GM21360 (cell line): Measurements from ENCODE around the gene CATSPERD.
"Not testable (repeated sequence)": the region's sequence is repeated elsewhere in the genome, so short reads cannot be mapped to it uniquely, and the experiment has no call there.

Experiments
- ATAC-seq: cut with Tn5 transposase; IDR thresholded peaks from one replicate; pipeline ENCODE4 v1.9.1; 2021; ENCODE audit warnings: mild to moderate bottlenecking, moderate library complexity; ENCODE audit not compliant: unreplicated experiment

Gene CATSPERD

GRCh38 chr19:5686326-5686646, 34.2 kb upstream of the CATSPERD start:
- ATAC-seq: peak; percentile 1

GRCh38 chr19:5686647-5687359, 33.6 kb upstream of the CATSPERD start:
- peak; percentile 44 for ATAC-seq

DNA sequence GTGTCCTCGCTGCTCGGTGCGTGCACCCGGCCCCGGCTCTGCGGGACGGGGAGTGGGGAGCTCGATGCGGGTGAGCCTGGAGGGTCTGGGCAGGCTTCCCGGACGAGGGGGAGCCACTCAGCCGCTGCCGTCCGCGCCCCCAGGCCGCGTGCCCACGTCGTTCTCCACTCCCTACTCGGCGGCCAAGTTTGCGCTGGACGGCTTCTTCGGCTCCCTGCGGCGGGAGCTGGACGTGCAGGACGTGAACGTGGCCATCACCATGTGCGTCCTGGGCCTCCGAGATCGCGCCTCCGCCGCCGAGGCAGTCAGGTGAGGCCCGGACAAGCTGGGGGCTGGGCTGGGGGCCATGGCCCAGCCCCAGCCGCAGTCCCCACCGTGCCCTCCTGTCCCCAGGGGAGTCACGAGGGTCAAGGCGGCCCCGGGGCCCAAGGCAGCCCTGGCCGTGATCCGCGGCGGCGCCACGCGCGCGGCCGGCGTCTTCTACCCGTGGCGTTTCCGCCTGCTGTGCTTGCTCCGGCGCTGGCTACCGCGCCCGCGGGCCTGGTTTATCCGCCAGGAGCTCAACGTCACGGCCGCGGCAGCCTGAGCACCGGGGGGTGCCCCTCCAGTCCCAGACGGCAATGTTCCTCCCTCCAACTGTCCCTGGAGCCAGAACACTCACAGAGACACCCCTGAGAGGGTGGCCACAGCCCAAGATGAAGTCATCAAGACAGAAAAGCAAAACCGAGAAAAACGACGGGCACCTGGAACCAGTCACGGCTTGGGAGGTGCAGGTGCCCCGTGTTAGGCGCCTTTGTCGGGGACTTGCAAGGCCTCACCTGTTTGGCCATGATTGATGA, 32.9 kb upstream of the CATSPERD start:
- ATAC-seq: no peak

- not testable (repeated sequence) for ATAC-seq
These were observed 32.1 kb upstream of the CATSPERD start for GRCh38 chr19:5688262-5688881.

DNA sequence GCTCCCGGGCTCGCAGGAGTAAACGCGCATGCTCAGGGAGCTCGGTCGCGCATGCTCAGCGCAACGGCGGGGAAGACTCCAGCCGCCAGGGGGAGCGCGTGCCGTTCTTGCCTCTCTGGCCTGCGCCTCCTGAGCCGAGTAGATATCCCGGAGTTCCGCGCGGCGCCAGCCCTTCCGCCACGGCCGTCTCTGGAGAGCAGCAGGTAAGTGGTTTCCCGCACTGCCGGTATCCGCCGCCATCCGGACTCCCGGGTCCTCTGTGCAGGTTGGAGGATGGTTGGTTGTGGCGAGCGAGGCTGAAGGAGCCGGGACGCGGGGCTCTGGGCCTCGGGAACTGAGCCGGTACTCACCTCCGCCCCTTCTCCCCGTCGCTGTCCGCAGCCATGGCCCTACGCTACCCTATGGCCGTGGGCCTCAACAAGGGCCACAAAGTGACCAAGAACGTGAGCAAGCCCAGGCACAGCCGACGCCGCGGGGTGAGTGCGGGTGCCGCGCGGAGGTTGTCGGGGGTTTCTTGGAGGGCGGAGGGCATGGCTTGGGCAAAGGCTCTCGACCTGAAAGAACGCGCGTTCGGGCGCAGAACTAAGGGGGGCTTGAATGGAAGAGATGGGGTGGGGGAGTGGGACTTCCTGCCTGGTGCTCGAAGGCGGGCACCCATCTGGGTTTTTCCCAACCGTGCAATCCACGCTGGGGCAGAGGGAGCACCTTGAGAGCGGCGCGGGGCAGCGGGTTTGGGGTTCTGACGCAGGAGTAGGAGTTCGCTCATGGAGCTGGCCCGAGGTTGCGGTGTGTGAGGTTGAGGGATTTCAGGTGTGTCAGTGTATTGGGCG, 30.1 kb upstream of the CATSPERD start, which contains the start of gene RPL36:
RPL36 (plus strand) TSS at position 171 of the 830 bp plus-strand sequence; CDS start at position 384, 213 bp downstream.
- peak; percentile 35 for ATAC-seq

DNA sequence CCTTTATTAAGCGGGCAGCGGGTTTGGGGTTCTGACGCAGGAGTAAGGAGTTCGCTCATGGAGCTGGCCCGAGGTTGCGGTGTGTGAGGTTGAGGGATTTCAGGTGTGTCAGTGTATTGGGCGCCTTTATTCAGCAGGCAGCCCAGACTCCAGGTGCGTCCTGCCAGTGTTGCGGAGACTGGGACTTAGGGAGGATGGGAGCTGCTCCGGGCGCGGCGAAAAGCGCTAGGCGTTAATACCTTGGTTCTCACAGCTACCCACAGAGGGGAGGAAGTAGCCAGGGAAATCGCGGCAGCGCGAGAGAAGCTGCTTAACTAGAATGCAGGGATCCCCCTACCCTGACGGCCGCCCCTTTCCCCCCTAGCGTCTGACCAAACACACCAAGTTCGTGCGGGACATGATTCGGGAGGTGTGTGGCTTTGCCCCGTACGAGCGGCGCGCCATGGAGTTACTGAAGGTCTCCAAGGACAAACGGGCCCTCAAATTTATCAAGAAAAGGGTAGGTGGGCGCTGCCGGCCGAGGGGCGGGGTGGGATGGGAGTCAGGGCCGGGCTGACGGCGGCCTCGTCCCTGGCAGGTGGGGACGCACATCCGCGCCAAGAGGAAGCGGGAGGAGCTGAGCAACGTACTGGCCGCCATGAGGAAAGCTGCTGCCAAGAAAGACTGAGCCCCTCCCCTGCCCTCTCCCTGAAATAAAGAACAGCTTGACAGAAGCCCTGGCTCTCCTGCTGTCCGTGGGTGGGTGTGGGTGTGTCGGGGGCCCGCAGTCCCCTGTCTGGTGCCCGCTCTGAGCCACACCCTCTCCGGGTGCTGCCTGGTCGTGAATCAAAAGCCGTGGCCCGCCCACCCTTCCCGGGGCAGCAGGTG, 29.2 kb upstream of the CATSPERD start:
- no peak for ATAC-seq

DNA sequence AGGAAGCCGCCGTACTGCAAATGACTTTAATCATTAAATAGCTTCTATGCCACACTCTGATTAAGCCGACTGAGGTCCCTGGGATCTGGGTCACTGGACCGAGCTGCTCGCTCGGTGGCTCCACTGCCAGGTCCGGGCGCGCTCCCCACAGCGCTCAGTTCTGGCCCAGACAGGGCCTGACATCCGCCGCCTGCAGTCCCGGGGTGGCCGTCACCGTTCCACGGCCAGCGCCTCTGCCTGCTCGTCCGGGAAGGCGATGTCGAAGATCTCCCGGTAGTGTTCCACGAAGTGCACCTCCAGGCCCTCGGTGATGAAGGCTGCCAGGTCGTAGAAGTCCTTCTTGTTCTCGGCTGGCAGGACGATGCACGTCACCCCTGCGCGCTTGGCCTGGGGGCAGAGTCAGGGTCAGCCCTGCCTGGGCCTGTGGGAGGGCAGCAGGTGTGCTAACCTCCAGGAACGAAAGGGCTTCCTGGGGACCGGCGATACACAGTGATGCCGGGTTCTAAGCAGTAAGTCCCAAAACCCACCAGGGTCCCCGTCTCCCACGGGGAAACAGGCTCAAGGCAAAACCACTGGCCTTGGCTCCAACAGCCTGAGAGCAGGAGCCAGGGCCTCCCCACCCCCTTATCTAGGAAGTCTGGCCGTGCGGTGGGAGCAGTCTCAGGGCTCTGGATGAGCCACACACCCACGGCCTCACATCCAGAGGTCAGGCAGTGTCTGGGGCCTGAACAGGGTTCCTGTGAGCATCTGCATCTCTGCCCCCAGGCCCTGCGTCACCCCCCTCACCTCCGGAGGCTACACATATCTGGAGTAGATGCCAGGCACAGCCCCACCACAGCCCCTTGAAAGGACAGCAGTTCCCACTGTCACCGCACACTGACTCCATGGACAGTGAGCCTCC, 28.4 kb upstream of the CATSPERD start:
- no peak for ATAC-seq

- no peak for ATAC-seq
These were observed 27.7 kb upstream of the CATSPERD start for GRCh38 chr19:5692723-5693194.

DNA sequence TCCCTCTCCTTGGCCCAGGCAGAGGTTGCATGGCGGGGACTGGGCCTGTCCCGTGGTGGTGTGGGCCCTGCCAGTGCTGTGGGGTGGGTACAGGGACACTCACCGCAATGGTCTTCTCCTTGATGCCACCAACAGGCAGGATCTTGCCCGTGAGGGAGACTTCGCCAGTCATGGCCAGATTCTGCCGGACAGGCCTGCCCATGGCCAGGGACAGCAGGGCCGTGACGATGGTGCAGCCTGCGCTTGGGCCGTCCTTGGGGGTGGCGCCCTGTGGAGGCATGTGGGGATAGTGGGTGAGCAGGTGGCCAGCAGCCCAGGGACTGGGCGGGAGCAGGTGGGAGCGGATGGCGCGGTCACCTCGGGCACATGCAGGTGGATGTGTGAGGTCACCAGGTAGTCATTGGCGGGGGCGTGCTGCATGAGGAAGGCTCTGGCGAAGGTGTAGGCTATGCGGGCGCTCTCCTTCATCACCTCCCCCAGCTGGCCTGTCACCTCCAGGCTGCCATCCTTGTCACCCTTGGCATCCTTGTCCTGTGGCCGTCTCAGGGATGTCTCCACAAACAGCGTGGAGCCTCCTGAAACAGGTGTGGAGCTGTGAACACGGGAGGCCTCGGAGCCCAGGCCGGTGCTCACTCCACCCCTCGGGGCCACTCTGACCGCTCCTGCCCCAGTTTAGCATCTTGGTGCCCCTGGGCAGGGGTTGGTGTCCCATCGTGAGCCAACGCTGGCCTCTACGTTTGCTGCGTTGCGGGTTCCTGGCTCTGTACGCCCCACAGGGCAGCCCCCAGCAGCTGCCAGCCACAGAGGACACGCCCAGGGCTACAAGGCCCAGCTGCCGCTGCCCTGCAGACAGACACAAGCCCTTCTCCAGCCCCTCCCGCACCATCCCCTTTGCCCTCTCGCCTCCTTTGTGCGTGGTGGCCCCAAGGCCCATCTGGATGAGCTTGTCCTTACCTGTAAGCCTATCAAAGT, 27.0 kb upstream of the CATSPERD start:
- ATAC-seq: no peak

DNA sequence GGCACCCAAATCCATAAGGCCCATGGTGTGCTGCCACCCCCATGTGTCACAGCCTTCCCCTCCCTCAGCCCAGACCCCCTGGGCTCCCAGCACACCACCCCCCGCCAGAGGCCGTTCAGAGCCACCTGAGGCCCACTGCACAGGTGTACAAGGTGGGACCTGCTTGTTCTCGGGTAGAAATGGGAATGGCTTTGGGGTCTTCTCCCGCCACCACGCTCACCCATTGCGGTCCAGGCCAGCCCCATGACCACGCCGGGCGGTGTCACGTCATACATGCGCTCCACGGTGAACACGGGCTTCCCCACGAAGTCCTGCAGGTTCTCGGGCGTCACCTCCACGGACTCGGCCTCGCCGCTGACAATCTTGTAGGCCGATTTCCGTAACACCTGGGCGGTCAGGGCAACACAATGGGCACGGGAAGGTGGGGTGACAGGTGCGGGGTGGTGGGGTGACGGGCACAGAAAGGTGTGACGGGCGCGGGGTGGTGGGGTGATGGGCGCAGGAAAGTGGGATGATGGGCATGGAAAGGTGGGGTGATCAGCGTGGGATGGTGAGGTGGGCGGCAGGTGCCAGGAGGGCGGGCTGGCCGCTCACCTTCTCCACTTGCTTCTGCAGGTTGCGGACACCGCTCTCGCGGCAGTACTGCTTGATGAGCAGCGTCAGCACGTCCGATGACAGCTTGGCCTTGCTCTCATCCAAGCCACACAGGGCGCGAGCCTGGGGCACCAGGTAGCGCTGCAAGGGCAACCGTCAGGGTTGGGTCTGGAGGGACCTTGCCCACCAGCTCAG, 26.1 kb upstream of the CATSPERD start:
- ATAC-seq: no peak

DNA sequence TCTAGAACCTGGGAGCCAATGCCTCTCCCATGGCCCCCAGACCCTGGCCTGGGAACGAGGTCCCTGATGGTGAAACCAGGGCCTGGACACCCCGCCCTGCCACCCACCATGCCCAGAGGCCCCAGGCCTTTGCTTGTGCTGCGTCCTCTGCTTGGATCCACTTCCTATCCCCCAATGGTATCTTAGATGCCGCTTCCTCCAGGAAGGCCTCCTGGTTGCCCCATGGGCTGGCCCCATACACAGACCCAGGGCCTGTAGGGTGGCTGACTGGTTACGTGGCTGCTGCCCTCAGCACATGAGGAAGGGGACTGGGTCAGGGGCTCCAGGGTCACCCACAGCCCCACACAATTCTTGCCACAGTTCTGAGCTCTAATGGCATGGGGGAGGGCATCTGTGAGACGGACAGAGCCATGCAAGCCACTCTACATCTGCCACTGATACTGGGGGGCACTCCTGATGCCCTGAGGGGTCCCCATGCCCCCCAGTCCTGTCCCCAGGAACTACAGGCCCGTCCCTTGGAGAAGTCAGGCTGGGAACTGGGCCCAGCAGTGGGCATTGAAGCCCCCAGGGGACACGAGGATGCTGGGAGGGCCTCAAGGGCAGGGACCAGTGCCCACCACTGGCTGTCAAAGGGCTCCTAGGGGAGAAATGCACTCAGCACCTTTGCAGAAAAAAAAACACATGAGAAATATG, 25.3 kb upstream of the CATSPERD start:
- no peak for ATAC-seq

DNA sequence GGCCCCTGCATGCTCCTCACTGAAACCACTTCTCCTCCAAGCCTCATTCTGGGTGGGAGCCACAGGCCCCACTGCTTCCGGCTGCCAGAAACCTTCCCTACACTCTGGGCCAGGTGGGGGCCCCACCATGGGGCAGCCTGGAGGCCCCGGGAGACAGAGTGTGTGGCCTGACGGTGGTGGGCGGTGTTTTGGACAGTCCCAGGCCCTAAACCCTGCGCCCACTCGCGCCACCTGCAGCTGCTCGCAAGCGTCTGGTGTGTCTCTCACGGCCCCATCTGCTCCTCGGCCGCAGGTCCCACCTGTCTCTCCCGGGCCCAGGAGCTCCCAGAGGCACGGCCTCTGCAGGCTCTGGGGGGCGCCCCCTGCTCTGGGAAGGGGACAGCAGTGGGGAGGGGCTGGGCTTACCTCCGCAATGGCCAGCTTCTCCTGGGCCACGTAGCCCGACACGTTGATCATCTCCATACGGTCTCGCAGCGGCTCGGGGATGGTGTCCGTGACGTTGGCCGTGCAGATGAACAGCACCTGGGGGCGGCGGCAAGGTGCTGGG, 24.7 kb upstream of the CATSPERD start:
- ATAC-seq: no peak

GRCh38 chr19:5696196-5697021, 24.0 kb upstream of the CATSPERD start:
- ATAC-seq: no peak

- no peak for ATAC-seq
These were observed 23.2 kb upstream of the CATSPERD start for GRCh38 chr19:5697022-5697889.
